HCT116 (cell line): ENCODE data around the gene DET1. TPM values are rescaled to one million over a fixed set of nuclear protein-coding genes. Genes with fewer than 3 reads are reported as not detected.

Source experiments
- ATAC-seq: fragments of 200-7000 bp; cut with Tn5 transposase; 2 replicates; pipeline ENCODE4 v1.9.1; 2020; ENCODE audit warnings: mild to moderate bottlenecking, moderate library complexity
- BruUV-seq: library from RNA; stranded (reverse); fragments of 400-500 nt; replicated peaks from 2 replicates; lab custom pipeline; 2021; lab: Mats Ljungman, UMichigan
- CTCF ChIA-PET: fragments of 300-600 bp; sonication (Branson Sonifier 250); formaldehyde crosslinking; loops from one replicate; lab custom pipeline; 2021; ENCODE audit warnings: antibody characterized with exemption; lab: Charles Lee
- POLR2A ChIA-PET: fragments of 300-600, 350-600 bp; sonication (Branson Sonifier 250); formaldehyde crosslinking; loops from one replicate; lab custom pipeline; 2021; ENCODE audit warnings: antibody characterized with exemption; lab: Charles Lee
- RAD21 ChIA-PET, 2 experiments: fragments of 300-600 bp; sonication (Branson Sonifier 250); formaldehyde crosslinking; loops; one replicate each; lab custom pipeline; 2023; ENCODE audit warnings: low total read pairs in 2 of 2; ENCODE audit not compliant: uncharacterized antibody in 2 of 2, unreplicated experiment in 2 of 2, low non-redundant PET in 1 of 2; lab: Charles Lee
- DNase-seq: peaks from one replicate; pipeline ENCODE4 v3.0.0-alpha.2; 2010; ENCODE audit warnings: low read depth, low spot score
- H2AFZ ChIP-seq: fragments of 200-600 bp; shearing (Covaris generic), sonication (generic); 2 replicates; pipeline ENCODE4 v1.6.1; 2017; ENCODE audit warnings: low read depth, mixed run types, mixed read lengths, antibody characterized with exemption, low read length; ENCODE audit not compliant: poor library complexity, severe bottlenecking
- H3K27ac ChIP-seq: 2 replicates; pipeline ENCODE4 v1.5.1; 2012; ENCODE audit warnings: low read depth, low read length
- H3K27me3 ChIP-seq: fragments of 200-600 bp; sonication (generic); 2 replicates; pipeline ENCODE4 v1.6.1; 2016; ENCODE audit warnings: mixed run types, low read length, mixed read lengths; ENCODE audit not compliant: insufficient read depth
- H3K36me3 ChIP-seq, 2 experiments: fragments of 200-500 bp in 1 of 2; fragments of 200-600 bp in 1 of 2; sonication (Bioruptor generic) in 1 of 2; sonication (generic) in 1 of 2; 2 replicates each; pipeline versions ENCODE4 v1.5.1 to v1.6.1; 2014 to 2016; ENCODE audit warnings: low read length in 2 of 2, inconsistent platforms in 1 of 2, mixed read lengths in 1 of 2, mixed run types in 1 of 2; ENCODE audit not compliant: insufficient read depth in 2 of 2, control insufficient read depth in 1 of 2
- H3K4me1 ChIP-seq, 2 experiments: fragments of 200-600 bp in 1 of 2; sonication (generic) in 1 of 2; 2 replicates each; pipeline versions ENCODE4 v1.5.1 to v1.6.1; 2012 to 2017; ENCODE audit warnings: low read length in 2 of 2, inconsistent platforms in 1 of 2, mild to moderate bottlenecking in 1 of 2, mixed read lengths in 1 of 2, mixed run types in 1 of 2, moderate library complexity in 1 of 2; ENCODE audit not compliant: insufficient read depth in 2 of 2, control insufficient read depth in 1 of 2
- H3K4me2 ChIP-seq: fragments of 200-600 bp; sonication (generic); 2 replicates; pipeline ENCODE4 v1.6.1; 2017; ENCODE audit warnings: mixed run types, low read length, mixed read lengths
- H3K4me3 ChIP-seq, 2 experiments: fragments of 200-600 bp in 1 of 2; sonication (generic) in 1 of 2; replicated peaks in 1 of 2; 2 replicates each; pipeline ENCODE4 v1.5.1; 2011 to 2016; ENCODE audit warnings: low read length in 2 of 2, control low read depth in 1 of 2, low read depth in 1 of 2, mild to moderate bottlenecking in 1 of 2, mixed read lengths in 1 of 2, mixed run types in 1 of 2
- H3K79me2 ChIP-seq: fragments of 200-600 bp; sonication (generic); 2 replicates; pipeline ENCODE4 v1.6.1; 2017; ENCODE audit warnings: mild to moderate bottlenecking, mixed run types, low read length, moderate library complexity, mixed read lengths; ENCODE audit not compliant: insufficient read depth
- H3K9ac ChIP-seq: fragments of 200-600 bp; sonication (generic); 2 replicates; pipeline ENCODE4 v1.6.1; 2016; ENCODE audit warnings: low read length, mixed read lengths
- H3K9me2 ChIP-seq: fragments of 200-600 bp; sonication (generic), shearing (Covaris generic); 2 replicates; pipeline ENCODE4 v1.6.1; 2017; ENCODE audit warnings: mixed run types, mild to moderate bottlenecking, moderate library complexity; ENCODE audit not compliant: insufficient read depth
- H3K9me3 ChIP-seq, 2 experiments: fragments of 200-500 bp in 1 of 2; fragments of 200-600 bp in 1 of 2; sonication (Bioruptor generic) in 1 of 2; sonication (generic) in 1 of 2; 2 replicates each; pipeline ENCODE4 v1.6.1; 2014 to 2017; ENCODE audit warnings: low read length in 2 of 2, mixed read lengths in 2 of 2, inconsistent platforms in 1 of 2, low read depth in 1 of 2, mild to moderate bottlenecking in 1 of 2, mixed run types in 1 of 2, moderate library complexity in 1 of 2; ENCODE audit not compliant: control insufficient read depth in 1 of 2, insufficient read depth in 1 of 2
- H4K20me1 ChIP-seq: fragments of 200-600 bp; sonication (generic), shearing (Covaris generic); 2 replicates; pipeline ENCODE4 v1.6.1; 2017; ENCODE audit warnings: mixed run types, mild to moderate bottlenecking, moderate library complexity; ENCODE audit not compliant: insufficient read depth
- ATF3 ChIP-seq: IDR thresholded peaks from 2 replicates; pipeline ENCODE4 v1.6.1; 2012
- CBX3 ChIP-seq: IDR thresholded peaks from 2 replicates; pipeline ENCODE4 v1.6.1; 2012; ENCODE audit warnings: low read depth
- CTCF ChIP-seq, 3 experiments: fragments of 200-600 bp in 1 of 3; sonication (generic) in 1 of 3; IDR thresholded peaks in 2 of 3; conservative IDR thresholded peaks in 1 of 3; 2 replicates each; pipeline ENCODE4 v1.5.1; 2012 to 2017; ENCODE audit warnings: low read depth in 2 of 3, low read length in 2 of 3, antibody characterized with exemption in 1 of 3, borderline replicate concordance in 1 of 3, control low read depth in 1 of 3, mild to moderate bottlenecking in 1 of 3, mixed read lengths in 1 of 3, mixed run types in 1 of 3, moderate library complexity in 1 of 3; ENCODE audit not compliant: insufficient read depth in 1 of 3
- EGR1 ChIP-seq: IDR thresholded peaks from 2 replicates; pipeline ENCODE4 v1.6.1; 2012; ENCODE audit warnings: low read depth
- ELF1 ChIP-seq: IDR thresholded peaks from 2 replicates; pipeline ENCODE4 v1.6.1; 2012; ENCODE audit warnings: low read depth, borderline replicate concordance
- FOSL1 ChIP-seq: IDR thresholded peaks from 2 replicates; pipeline ENCODE4 v1.6.1; 2012; ENCODE audit warnings: low read depth
- MAX ChIP-seq: IDR thresholded peaks from 2 replicates; pipeline ENCODE4 v1.6.1; 2012
- POLR2A ChIP-seq: IDR thresholded peaks from 2 replicates; pipeline ENCODE4 v1.7.0; 2011; ENCODE audit warnings: borderline replicate concordance; ENCODE audit not compliant: insufficient read depth, insufficient read length; ENCODE audit errors: extremely low read depth
- POLR2AphosphoS5 ChIP-seq: IDR thresholded peaks from 2 replicates; pipeline ENCODE4 v1.6.1; 2011; ENCODE audit warnings: mild to moderate bottlenecking, low read depth, low read length, moderate library complexity
- RAD21 ChIP-seq: IDR thresholded peaks from 2 replicates; pipeline ENCODE4 v1.6.1; 2012; ENCODE audit warnings: low read depth, mild to moderate bottlenecking
- REST ChIP-seq: IDR thresholded peaks from 2 replicates; pipeline ENCODE4 v1.6.1; 2012; ENCODE audit warnings: low read depth
- SIN3A ChIP-seq: IDR thresholded peaks from 2 replicates; pipeline ENCODE4 v1.6.1; 2012; ENCODE audit warnings: low read depth
- SRF ChIP-seq: IDR thresholded peaks from 2 replicates; pipeline ENCODE4 v1.6.1; 2012; ENCODE audit warnings: low read depth
- TCF7L2 ChIP-seq: IDR thresholded peaks from 2 replicates; pipeline ENCODE4 v1.7.0; 2011; ENCODE audit warnings: borderline replicate concordance, inconsistent platforms; ENCODE audit not compliant: insufficient read depth, insufficient read length; ENCODE audit errors: extremely low read depth
- YY1 ChIP-seq: IDR thresholded peaks from 2 replicates; pipeline ENCODE4 v1.6.1; 2011; ENCODE audit warnings: low read length, low read depth, moderate library complexity, mild to moderate bottlenecking; ENCODE audit not compliant: insufficient replicate concordance; ENCODE audit errors: extremely low read depth
- ZBTB33 ChIP-seq: IDR thresholded peaks from 2 replicates; pipeline ENCODE4 v1.6.1; 2011; ENCODE audit warnings: mild to moderate bottlenecking, low read length, moderate library complexity; ENCODE audit not compliant: insufficient replicate concordance; ENCODE audit errors: extremely low read depth
- ZNF274 ChIP-seq: fragments of 200-500 bp; sonication (Bioruptor generic); IDR thresholded peaks from 2 replicates; pipeline ENCODE4 v1.6.1; 2014; ENCODE audit warnings: mild to moderate bottlenecking, low read depth, low read length, inconsistent platforms
- intact Hi-C: fragments of 100-400 bp; cut with micrococcal nuclease; formaldehyde crosslinking; loops from 2 replicates; pipeline ENCODE4 v1.10.0; 2022
- total RNA-seq: library from RNA; stranded (reverse); gene quantifications from one replicate; pipeline ENCODE4 v1.2.1, GENCODE V29; 2021; ENCODE audit not compliant: unreplicated experiment

The DET1 gene
- total RNA-seq, 1 experiment from 2014 or later = 2.5 TPM

- Histone ChIP-seq H3K4me1 (no peaks in the 10 kb centered on the region), H3K79me2 (no peaks in the 10 kb centered on the region), H3K9me2 (no peaks in the 10 kb centered on the region), H3K9ac (no peak overlapping the region), H3K4me3 (no peak overlapping the region), H3K27ac (no peak overlapping the region), H4K20me1 (no peaks in the 10 kb centered on the region), H3K27me3 (no peaks in the 10 kb centered on the region), H3K9me3 (no peaks in the 10 kb centered on the region), H3K36me3 (no peaks in the 10 kb centered on the region), H3K4me2 (no peak overlapping the region), H2AFZ (no peak overlapping the region)
- ChIA-PET RAD21 (no interaction called here), POLR2A (no interaction called here), CTCF (no interaction called here)
- DNase-seq = no peak
- TF ChIP-seq ATF3 = no peak
- no peak for TF ChIP-seq TCF7L2
- TF ChIP-seq POLR2AphosphoS5 = no peak
- no peak for TF ChIP-seq FOSL1
- no peak for TF ChIP-seq REST
- TF ChIP-seq YY1 = no peak
- TF ChIP-seq ELF1 = no peak
- TF ChIP-seq MAX = no peak
- no peak for TF ChIP-seq ZBTB33
- TF ChIP-seq EGR1 = no peak
- TF ChIP-seq CBX3 = no peak
- TF ChIP-seq SRF = no peak
- TF ChIP-seq SIN3A = no peak
- no peak for TF ChIP-seq ZNF274
- no peak for TF ChIP-seq RAD21
- no peak for TF ChIP-seq CTCF (IDR thresholded peaks at IDR 0.05 in 2 of 3, conservative IDR thresholded peaks at IDR 0.05 in 1 of 3; ENCODE audit: borderline replicate concordance in 1 of 3, insufficient read depth in 1 of 3, low read depth in 2 of 3, low read length in 2 of 3)
- no peak for TF ChIP-seq POLR2A
- BruUV-seq = no TSS peak
- ATAC-seq = no peak
- intact Hi-C loops = no loop called here
Observed at GRCh38 chr15:88497109-88497765, 49.2 kb downstream of the DET1 start.
